Sigmoid colon (tissue), 3 donors: ENCODE results near the gene EME1.

Experiments used
- CTCF ChIP-seq, 4 experiments: fragments of 450-650 bp in 3 of 4; fragments of 200-600 bp in 1 of 4; IDR thresholded peaks; one replicate each; pipeline ENCODE4 v1.5.1; 2016 to 2019; ENCODE audit warnings: antibody characterized with exemption in 4 of 4, mild to moderate bottlenecking in 3 of 4, moderate library complexity in 2 of 4
- POLR2A ChIP-seq, 2 donors: fragments of 450-650 bp; IDR thresholded peaks; one replicate each; pipeline ENCODE4 v1.6.1; 2016; ENCODE audit warnings: antibody characterized with exemption in 2 of 2, mild to moderate bottlenecking in 2 of 2, moderate library complexity in 2 of 2

- TF ChIP-seq CTCF (IDR thresholded peaks at IDR 0.05) = no peak
- TF ChIP-seq POLR2A (IDR thresholded peaks at IDR 0.05) = no peak
These were observed 16.0 kb upstream of the EME1 start for GRCh38 chr17:50356892-50357510.
